K562 (cell line): ENCODE measurements around the gene SLC17A4. TPM values are rescaled to one million over a fixed set of nuclear protein-coding genes. Genes with fewer than 3 reads are reported as not detected.

Experiments used
- ATAC-seq: fragments of 200-7000 bp; cut with Tn5 transposase; 3 replicates; pipeline ENCODE4 v1.9.1; 2020; ENCODE audit warnings: moderate library complexity
- BruUV-seq: library from RNA; stranded (reverse); fragments of 400-500 nt; replicated peaks from 2 replicates; lab custom pipeline; 2021; lab: Mats Ljungman, UMichigan
- CTCF ChIA-PET: fragments of 300-600 bp; formaldehyde crosslinking; extraction: SDS; loops from one replicate; lab custom pipeline; 2021; ENCODE audit warnings: low intra/inter-chr PET ratio; lab: Yijun Ruan, JAX
- POLR2A ChIA-PET: fragments of 300-600, 350-650 bp; sonication (Branson Sonifier 250); formaldehyde crosslinking; extraction: SDS; loops from one replicate; lab custom pipeline; 2021; ENCODE audit warnings: antibody characterized with exemption, inconsistent platforms; lab: Yijun Ruan, JAX
- DNase-seq, 4 experiments: peaks; one replicate each; pipeline versions ENCODE4 v3.0.0 to v3.0.0-alpha.2; 2011 to 2018; ENCODE audit warnings: low spot score in 3 of 4, mixed read lengths in 3 of 4; ENCODE audit errors: extremely low read depth in 1 of 4
- FAIRE-seq: peaks from 2 replicates; lab custom pipeline; 2011; peaks lifted over from hg19 to GRCh38; lab: Jason Lieb, UNC
- H2AFZ ChIP-seq: 2 replicates; pipeline ENCODE4 v1.6.0; 2011; ENCODE audit warnings: low read depth, low read length, control low read depth, inconsistent platforms
- H3K27ac ChIP-seq: fragments of 200-600 bp; 3 replicates; pipeline ENCODE4 v1.8.0; 2011; ENCODE audit warnings: low read depth, mild to moderate bottlenecking, control low read depth, inconsistent platforms, low read length, moderate library complexity, mixed read lengths; ENCODE audit errors: extremely low read depth
- H3K27me3 ChIP-seq, 2 experiments: fragments of 300-600 bp in 1 of 2; 2 replicates in 1 of 2; 3 replicates in 1 of 2; pipeline versions ENCODE4 v1.6.0 to v1.8.0; 2011; ENCODE audit warnings: inconsistent platforms in 2 of 2, low read length in 2 of 2, mild to moderate bottlenecking in 1 of 2, mixed read lengths in 1 of 2, moderate library complexity in 1 of 2; ENCODE audit not compliant: control insufficient read depth in 2 of 2, insufficient read depth in 2 of 2
- H3K36me3 ChIP-seq: fragments of 300-600 bp; 3 replicates; pipeline ENCODE4 v1.8.0; 2011; ENCODE audit warnings: mild to moderate bottlenecking, low read length, inconsistent platforms; ENCODE audit not compliant: control insufficient read depth, insufficient read depth
- H3K4me1 ChIP-seq, 2 experiments: fragments of 200-600 bp in 1 of 2; replicated peaks in 1 of 2; 2 replicates in 1 of 2; 3 replicates in 1 of 2; pipeline versions ENCODE4 v1.5.1 to v1.8.0; 2011; ENCODE audit warnings: inconsistent platforms in 2 of 2, low read length in 2 of 2, mild to moderate bottlenecking in 1 of 2, mixed read lengths in 1 of 2, moderate library complexity in 1 of 2; ENCODE audit not compliant: control insufficient read depth in 2 of 2, insufficient read depth in 2 of 2
- H3K4me2 ChIP-seq: 2 replicates; pipeline ENCODE4 v1.6.1; 2011; ENCODE audit warnings: low read length, control low read depth, inconsistent platforms, mixed read lengths; ENCODE audit not compliant: insufficient read depth
- H3K4me3 ChIP-seq: fragments of 200-600 bp; sonication (generic), shearing (Covaris generic); 2 replicates; pipeline ENCODE4 v1.5.1; 2016; ENCODE audit warnings: control low read depth, inconsistent platforms
- H3K79me2 ChIP-seq: fragments of 200-600 bp; 3 replicates; pipeline ENCODE4 v1.8.0; 2011; ENCODE audit warnings: low read length, inconsistent platforms; ENCODE audit not compliant: control insufficient read depth, insufficient read depth
- H3K9ac ChIP-seq, 2 experiments: 2 replicates each; pipeline versions ENCODE4 v1.6.0 to v1.6.1; 2011; ENCODE audit warnings: low read depth in 2 of 2, low read length in 2 of 2, control low read depth in 1 of 2, inconsistent platforms in 1 of 2, mild to moderate bottlenecking in 1 of 2, mixed read lengths in 1 of 2; ENCODE audit not compliant: insufficient read depth in 1 of 2
- H3K9me1 ChIP-seq: one replicate; pipeline ENCODE4 v1.6.0; 2011; ENCODE audit warnings: inconsistent platforms, mild to moderate bottlenecking, low read length, moderate library complexity; ENCODE audit not compliant: control insufficient read depth, insufficient read depth
- H3K9me3 ChIP-seq: replicated peaks from 2 replicates; pipeline ENCODE4 v1.5.1; 2011; ENCODE audit warnings: low read depth, low read length, inconsistent platforms; ENCODE audit not compliant: control insufficient read depth, insufficient read depth
- H4K20me1 ChIP-seq: replicated peaks from 2 replicates; pipeline ENCODE4 v1.6.1; 2011; ENCODE audit warnings: low read length, inconsistent platforms, mixed read lengths; ENCODE audit not compliant: control insufficient read depth, insufficient read depth
- BRD9 ChIP-seq: fragments of 450-650 bp; IDR thresholded peaks from 2 replicates; pipeline ENCODE4 v1.6.1; 2018; ENCODE audit warnings: low read depth; ENCODE audit not compliant: partially characterized antibody
- XRCC3 ChIP-seq: fragments of 450-650 bp; IDR thresholded peaks from 2 replicates; pipeline ENCODE4 v1.6.1; 2017; ENCODE audit warnings: mild to moderate bottlenecking, moderate library complexity
- ZNF124 ChIP-seq: sonication (generic); formaldehyde crosslinking; IDR thresholded peaks from 2 replicates; pipeline ENCODE4 v1.8.1; 2022; ENCODE audit warnings: missing genetic modification reagents
- WGBS: fragments of 100-300 bp; shearing (Covaris generic); methylation state at CpG from one replicate; pipeline ENCODE4 v1.1.6; 2016; ENCODE audit warnings: low coverage, mixed read lengths; ENCODE audit not compliant: insufficient coverage; ENCODE audit errors: missing lambda C conversion rate; 5-methylcytosine and 5-hydroxymethylcytosine counted together
- in situ Hi-C: fragments of 300-500 bp; cut with MboI; formaldehyde crosslinking; loops from 4 replicates; pipeline ENCODE4 v1.15.0; 2018; ENCODE audit warnings: inconsistent platforms, mixed read lengths
- intact Hi-C: fragments of 100-400 bp; cut with micrococcal nuclease; formaldehyde crosslinking; loops from 2 replicates; pipeline ENCODE4 v1.14.2; 2022
- polyA plus RNA-seq, 8 experiments: library from polyadenylated mRNA; depleted of rRNA in 4 of 8; stranded (reverse) in 5 of 8; unstranded in 3 of 8; fragments of >200 nt; fragmentation: Nextera tagmentation in 2 of 8; fragmentation: Illumina TruSeq in 1 of 8; extraction: Ambion mirVana in 2 of 8; extraction: Trizol in 1 of 8; gene quantifications; 2 replicates each; pipeline versions ENCODE4 v1.2.1 to v1.2.3, GENCODE V29; 2011 to 2014; ENCODE audit warnings: inconsistent platforms in 1 of 8, missing spikeins in 1 of 8
- total RNA-seq, 7 experiments: library from RNA; depleted of rRNA in 6 of 7; stranded (reverse); fragments of >200 nt in 6 of 7; fragmentation: Illumina TruSeq in 2 of 7; extraction: Trizol in 2 of 7; gene quantifications; 2 replicates each; pipeline versions ENCODE4 v1.2.1 to v1.2.3, GENCODE V29; 2011 to 2021; ENCODE audit warnings: low replicate concordance in 1 of 7
- TF ChIP-seq, protein P1 (sequence below): sonication (generic); formaldehyde crosslinking; IDR thresholded peaks from 2 replicates; pipeline ENCODE4 v1.8.1; 2022; ENCODE audit warnings: missing genetic modification reagents
- TF ChIP-seq, protein P2 (sequence below): fragments of 250-450 bp; sonication (Bioruptor Pico); IDR thresholded peaks from 2 replicates; pipeline ENCODE4 v1.8.0; 2021; ENCODE audit warnings: mild to moderate bottlenecking, moderate library complexity

The SLC17A4 gene
- total and polyA plus RNA-seq, 9 of the 15 experiments (the other 6 are each of a cell fraction or from before 2014, with no cell fraction given) = not detected

DNA sequence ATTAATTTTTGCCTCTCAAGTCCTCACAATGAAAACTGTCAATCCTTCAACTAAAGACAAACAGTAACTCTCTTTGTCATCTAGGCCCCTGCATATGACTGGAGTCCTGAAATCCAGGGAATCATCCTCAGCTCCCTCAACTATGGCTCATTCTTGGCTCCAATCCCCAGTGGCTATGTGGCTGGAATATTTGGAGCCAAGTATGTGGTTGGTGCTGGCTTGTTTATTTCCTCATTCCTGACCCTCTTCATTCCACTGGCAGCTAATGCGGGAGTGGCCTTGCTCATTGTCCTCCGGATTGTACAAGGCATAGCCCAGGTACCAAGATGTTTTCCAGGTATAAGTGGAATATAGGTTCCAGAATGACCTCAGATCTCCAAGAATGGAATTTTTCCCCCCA is 15.4 kb downstream of the SLC17A4 start:
- POLR2A ChIA-PET = interaction anchor here (1.2 kb wide), 1 partner anchor 10 kb away, joined by 3 read pairs; no protein-coding TSS in a partner anchor
- no peak overlapping the region for H3K9ac ChIP-seq
- peaks cover 0 to 5% of the 10 kb centered on the region in 2 experiments; a peak in 1 of 5 replicates for H3K27me3 ChIP-seq
- DNase-seq = no peak
- no peak for FAIRE-seq
- H2AFZ ChIP-seq = no peak overlapping the region
- H3K79me2 ChIP-seq = no peaks in the 10 kb centered on the region
- no peaks in the 10 kb centered on the region for H3K9me1 ChIP-seq
- TF ChIP-seq, protein P1, sequence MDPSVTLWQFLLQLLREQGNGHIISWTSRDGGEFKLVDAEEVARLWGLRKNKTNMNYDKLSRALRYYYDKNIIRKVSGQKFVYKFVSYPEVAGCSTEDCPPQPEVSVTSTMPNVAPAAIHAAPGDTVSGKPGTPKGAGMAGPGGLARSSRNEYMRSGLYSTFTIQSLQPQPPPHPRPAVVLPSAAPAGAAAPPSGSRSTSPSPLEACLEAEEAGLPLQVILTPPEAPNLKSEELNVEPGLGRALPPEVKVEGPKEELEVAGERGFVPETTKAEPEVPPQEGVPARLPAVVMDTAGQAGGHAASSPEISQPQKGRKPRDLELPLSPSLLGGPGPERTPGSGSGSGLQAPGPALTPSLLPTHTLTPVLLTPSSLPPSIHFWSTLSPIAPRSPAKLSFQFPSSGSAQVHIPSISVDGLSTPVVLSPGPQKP (CRISPR knock-in tag) = no peak
- TF ChIP-seq ZNF124 (no peak), BRD9 (no peak), XRCC3 (no peak)
- TF ChIP-seq, protein P2, sequence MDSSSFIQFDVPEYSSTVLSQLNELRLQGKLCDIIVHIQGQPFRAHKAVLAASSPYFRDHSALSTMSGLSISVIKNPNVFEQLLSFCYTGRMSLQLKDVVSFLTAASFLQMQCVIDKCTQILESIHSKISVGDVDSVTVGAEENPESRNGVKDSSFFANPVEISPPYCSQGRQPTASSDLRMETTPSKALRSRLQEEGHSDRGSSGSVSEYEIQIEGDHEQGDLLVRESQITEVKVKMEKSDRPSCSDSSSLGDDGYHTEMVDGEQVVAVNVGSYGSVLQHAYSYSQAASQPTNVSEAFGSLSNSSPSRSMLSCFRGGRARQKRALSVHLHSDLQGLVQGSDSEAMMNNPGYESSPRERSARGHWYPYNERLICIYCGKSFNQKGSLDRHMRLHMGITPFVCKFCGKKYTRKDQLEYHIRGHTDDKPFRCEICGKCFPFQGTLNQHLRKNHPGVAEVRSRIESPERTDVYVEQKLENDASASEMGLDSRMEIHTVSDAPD (CRISPR knock-in tag) = no peak
- TF ChIP-seq, all 486 proteins: peak for 0
- CTCF ChIA-PET = no interaction called here
- Histone ChIP-seq H3K27ac (no peak overlapping the region), H3K4me3 (no peak overlapping the region), H3K9me3 (no peaks in the 10 kb centered on the region), H4K20me1 (no peaks in the 10 kb centered on the region), H3K4me1 (no peaks in the 10 kb centered on the region), H3K4me2 (no peak overlapping the region), H3K36me3 (no peaks in the 10 kb centered on the region)
- no peak for ATAC-seq
- in situ Hi-C loops = no loop called here
- intact Hi-C loops = no loop called here
- no TSS peak for BruUV-seq
- 0% methylated on average over 2 of the region's 2 CpGs for WGBS
